EL (cell line): ENCODE results near the gene AFDN.

Experiments used
- DNase-seq: peaks from one replicate; pipeline ENCODE4 v3.0.0-alpha.2; 2016

The AFDN gene

GRCh38 chr6:167928111-167928510 lies 101.4 kb downstream of the AFDN start:
- DNase-seq = no peak

DNA sequence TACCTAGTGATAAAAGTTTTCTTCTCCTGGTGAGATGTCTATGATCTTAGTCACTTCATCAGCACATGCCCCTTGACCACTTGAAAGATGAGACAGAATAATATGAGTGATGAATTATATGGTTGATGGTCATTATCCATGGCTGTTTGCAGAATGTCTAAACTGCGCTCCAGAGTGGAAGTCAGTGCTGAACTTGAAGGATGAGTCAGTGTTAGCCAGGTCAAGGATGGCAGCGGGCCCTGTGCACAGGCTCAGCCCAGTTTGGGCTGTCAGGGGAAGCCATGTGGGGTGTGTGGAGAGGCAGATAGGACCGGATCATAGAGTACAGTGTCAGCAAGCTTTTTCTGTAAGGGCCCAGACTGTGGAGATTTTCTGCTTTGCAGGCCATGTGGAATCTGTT lies 103.6 kb downstream of the AFDN start:
- peak; percentile 83 for DNase-seq

GRCh38 chr6:167932468-167933276 lies 106.0 kb downstream of the AFDN start:
- no peak for DNase-seq

- no peak for DNase-seq
Observed at GRCh38 chr6:167933290-167933689, 106.6 kb downstream of the AFDN start.

GRCh38 chr6:167933847-167934246 lies 107.1 kb downstream of the AFDN start:
- DNase-seq = no peak

DNA sequence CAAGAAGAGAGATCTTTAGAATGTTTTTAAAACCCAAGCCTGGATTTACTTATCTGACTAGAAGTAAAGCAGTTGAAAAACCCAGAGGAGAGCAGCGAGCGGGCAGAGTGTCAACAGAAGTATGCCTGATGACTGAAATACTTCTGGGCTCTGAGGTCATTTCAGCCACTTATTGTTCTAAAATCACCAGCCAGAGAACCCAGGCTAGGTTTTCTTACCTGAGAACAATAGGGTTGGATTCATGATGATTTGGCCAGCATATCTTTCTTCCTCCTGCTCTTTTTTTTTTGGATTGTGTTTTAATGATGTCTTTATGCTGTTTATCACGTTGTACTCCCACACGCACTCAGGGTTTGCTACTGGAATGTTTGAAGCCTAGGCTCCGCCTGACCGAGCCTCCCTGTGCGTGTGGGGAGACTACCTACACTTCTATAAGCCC lies 107.7 kb downstream of the AFDN start:
- no peak for DNase-seq

DNA sequence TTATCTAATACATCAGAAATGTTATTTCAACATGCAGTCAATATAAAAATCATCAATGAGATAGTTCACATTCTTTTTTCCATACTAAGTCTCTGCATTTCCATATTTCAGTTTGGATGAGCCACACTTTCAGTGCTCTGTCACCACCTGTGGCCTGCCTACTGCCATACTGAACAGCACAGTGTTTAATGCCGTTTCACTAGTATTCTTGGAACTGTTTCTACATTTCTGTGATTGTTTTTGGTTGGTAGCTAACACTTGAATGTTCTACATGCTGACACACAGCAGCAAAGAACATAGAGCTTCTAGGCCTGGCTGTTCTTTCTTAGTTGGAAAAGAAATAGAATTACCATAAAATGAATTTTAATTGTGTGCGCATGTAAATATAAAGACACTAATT lies 109.3 kb downstream of the AFDN start:
- peak; percentile 23 for DNase-seq

DNA sequence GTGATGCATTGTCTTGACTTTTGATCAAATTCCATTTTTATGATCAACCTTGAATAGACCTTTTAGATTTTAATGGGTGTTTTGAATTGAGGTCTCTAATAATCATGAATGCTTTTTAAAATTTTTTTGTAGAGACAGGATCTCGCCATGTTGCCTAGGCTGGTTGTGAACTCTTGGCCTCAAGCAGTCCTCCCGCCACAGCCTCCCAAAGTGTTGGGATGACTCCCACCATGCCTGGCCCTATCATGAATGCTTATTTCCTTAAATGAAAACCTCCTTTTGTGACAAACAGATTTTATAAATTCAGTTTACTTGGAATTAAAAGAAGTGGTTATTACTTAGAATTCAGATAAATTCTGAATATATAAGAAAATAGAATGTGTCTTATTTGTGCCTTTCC lies 110.6 kb downstream of the AFDN start:
- DNase-seq = no peak

DNA sequence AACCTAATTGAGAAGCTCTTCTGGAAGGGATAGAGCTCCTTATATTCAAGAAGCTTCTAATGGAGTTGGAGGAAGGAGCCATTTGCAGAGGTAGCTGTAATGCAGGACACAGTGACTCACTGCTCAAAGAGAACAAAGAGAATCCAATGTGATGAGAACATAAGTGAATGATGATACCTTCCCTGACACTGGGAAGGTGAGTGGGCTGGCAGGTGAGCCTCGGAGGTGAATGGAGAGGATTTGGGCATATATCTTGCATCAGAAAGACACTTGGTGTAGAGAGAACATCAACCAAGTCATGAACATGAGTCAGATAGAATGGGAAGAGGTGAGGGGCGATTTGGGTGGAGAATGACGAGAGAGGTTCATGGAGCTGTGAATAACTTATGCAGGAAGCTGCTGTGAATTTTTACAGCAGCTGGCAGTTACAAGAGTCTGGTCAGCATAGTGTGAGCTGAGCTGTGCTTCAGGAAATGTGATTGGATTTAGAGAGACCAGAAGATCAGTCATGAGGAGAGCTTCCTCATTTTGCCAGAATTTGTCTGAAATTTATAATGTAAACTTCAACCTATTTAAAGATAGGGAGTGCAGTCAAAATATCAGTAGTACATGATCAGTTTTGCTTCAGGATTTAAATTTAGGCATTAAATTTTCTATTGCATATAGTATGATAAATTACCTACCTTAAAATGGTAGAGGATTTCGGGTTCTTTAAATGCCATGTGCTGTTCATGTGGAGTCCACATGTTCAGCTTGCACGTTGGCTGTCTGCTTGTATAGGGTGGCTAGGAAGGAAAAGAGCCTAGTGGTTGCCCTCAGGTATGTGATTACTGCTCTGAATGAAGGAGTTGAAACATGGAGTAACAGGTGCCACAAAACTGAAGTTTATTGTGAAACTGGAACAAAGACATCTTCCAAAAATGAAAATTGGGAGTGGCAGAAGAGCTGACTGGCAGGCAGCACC lies 111.5 kb downstream of the AFDN start:
- DNase-seq = no peak

GRCh38 chr6:167941822-167942221 lies 115.1 kb downstream of the AFDN start:
- DNase-seq = no peak

DNA sequence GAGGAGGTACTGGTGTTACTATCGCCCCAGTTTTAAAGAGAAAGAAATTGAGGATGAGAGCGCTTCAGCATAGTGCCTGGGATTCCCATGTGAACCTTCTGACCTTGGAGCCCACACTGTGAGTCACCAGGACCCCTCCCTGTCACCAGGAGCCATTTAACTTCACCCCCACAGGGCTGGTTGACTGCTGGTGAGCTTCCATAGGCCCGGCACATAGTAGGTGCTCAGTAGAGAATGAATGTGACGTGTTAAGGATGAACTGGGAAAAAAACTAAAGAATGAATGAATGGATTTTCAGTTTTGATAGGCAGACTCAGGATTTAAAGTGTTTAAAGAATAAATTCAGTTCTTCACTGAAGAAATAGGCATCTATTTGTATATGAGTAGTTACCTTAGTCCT lies 117.4 kb downstream of the AFDN start:
- DNase-seq = no peak

DNA sequence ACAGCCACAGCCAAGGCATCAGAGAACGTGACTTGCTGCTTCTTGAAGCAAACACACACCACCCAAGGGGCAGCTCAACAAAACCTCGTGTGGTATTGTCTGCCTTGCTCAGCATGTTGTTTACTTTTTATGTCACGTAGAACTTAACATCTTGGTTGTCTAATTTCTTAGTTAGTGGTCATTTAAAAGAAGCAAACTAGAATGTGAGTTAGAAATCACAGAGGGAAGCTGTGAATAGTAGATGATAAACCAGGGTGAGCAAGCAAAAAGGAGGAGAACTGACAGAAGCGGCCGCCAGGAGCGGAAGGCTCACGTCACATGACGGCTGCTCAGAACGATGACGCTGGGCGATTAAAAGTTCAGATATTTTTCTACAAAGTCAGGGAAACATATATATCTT lies 119.3 kb downstream of the AFDN start:
- no peak for DNase-seq

DNA sequence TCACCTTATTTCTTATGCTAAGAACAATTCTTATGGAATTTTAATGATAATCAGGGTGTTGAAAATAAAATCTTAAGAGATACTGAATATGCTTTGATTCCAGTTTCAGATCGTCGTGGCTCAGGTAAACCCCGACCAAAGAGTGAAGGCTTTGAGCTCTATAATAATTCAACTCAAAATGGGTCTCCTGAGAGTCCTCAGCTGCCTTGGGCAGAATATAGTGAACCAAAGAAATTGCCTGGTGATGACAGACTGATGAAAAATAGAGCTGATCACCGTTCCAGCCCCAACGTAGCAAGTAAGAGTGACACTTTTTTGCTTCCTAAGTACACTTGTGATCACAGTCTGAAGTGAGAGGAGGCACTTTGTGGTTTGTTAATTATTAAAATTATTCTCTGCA lies 119.9 kb downstream of the AFDN start:
- no peak for DNase-seq

DNA sequence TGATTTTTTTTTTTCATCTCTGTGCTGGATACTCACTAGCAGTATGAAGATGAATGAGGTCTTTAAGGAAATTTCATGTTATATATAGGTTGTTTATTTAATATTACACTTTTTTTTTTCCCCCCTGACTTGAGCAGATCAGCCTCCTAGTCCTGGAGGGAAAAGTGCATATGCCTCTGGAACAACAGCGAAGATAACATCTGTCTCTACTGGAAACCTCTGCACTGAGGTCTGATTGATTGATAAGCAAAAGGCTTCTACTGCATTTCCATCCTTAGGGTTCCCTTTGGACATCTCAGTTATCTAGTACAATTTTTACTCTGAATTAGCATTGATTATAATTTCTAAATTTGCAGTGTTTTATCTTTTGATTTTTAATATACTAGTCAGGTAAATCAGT lies 121.0 kb downstream of the AFDN start:
- no peak for DNase-seq

GRCh38 chr6:167948716-167949115 lies 122.0 kb downstream of the AFDN start:
- no peak for DNase-seq

GRCh38 chr6:167949121-167949684 lies 122.5 kb downstream of the AFDN start:
- DNase-seq = no peak

DNA sequence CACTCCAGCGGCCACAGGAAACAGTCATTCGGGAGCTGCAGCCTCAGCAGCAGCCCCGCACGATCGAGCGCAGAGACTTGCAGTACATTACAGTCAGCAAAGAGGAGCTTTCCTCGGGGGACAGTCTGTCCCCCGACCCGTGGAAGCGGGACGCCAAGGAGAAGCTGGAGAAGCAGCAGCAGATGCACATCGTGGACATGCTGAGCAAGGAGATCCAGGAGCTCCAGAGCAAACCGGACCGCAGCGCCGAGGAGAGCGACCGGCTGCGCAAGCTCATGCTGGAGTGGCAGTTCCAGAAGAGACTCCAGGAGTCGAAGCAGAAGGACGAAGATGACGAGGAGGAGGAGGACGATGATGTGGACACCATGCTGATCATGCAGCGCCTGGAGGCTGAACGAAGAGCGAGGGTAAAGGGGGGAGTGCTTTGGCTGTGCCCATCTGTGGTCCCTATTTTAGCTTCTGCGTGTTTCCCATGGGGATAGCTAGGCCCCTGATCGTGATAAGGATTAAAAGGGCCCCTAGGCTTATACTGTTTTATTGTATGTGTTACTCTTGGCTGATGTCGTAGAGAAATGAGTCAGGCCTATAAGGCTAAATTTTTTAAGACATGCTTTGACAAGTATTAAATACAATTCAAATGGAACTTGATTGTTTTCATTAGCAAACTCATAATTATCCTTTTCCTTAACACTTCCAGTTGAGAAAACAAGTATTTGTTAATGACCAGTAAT lies 125.2 kb downstream of the AFDN start:
- DNase-seq = no peak

DNA sequence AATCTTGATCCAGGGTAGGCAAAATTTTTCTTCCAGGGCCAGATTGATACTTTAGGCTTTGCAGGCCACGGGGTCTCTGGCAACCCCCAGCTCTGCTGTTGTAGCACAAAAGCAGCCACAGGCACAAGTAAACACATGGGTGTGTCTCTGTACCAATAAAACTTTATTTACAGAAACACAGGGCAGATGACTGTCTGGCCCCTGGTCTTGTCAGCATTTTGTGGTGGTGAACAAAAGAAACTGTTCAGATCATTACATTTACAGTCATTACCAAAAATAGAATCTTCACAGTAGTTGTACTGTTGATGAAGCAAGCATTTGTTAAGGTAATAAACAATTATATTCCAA lies 125.8 kb downstream of the AFDN start:
- no peak for DNase-seq

DNA sequence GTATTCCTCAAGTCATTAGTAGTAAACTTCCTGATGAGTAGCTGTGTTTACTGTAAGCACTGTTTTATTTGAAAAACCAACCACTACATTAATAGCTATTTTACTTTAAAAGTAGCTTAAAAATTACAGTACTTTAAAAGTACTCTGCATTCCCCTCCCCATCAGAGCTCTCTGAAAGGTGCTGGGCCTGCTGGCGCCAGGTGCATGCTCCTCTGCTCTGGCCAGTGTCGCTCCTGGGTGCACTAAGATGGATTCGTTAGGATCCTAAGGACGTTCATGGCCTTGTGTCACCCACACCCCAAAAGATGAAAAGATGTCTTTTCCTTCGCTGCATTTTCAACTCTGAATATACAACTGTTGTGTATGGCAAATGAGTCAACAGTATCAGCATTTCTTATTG lies 126.8 kb downstream of the AFDN start:
- DNase-seq = no peak

DNA sequence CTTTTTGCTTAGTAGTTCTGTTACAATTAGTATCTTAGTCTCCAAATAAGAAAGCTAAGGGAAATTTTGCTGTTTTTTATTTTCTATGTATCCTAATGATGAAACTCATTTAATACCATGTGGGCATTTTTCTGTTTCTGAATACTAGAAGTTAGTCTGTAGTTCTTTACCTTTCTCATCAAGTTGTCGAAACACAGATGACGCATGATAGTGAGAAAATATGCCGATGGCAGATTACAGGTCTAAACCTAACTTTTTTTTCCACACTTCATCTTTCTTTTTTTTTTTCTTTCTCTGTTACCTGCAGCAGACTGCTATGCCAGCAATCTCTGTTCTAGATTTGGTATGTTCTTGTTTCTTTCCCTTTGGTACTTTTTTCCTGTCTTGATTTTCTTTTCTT lies 127.4 kb downstream of the AFDN start:
- DNase-seq = no peak

DNA sequence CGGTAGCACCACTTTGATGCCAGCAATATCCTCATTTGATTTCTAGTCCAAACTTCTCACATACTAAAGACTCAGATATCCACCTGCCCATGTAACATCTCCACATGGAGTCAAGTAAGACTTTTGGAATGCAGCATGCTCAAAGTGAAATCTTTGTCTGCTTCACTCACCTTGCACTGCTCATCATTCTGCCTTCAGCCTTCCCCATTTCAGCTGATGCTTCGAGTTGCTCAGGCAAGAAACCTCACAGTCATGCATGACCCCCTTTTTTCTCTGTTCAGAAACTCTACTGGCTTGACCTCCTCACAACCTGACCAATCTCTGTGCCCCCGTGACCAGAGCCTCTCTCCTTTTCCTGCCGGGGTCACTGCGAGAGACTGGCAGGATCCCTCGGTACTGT lies 129.8 kb downstream of the AFDN start:
- DNase-seq = no peak

DNA sequence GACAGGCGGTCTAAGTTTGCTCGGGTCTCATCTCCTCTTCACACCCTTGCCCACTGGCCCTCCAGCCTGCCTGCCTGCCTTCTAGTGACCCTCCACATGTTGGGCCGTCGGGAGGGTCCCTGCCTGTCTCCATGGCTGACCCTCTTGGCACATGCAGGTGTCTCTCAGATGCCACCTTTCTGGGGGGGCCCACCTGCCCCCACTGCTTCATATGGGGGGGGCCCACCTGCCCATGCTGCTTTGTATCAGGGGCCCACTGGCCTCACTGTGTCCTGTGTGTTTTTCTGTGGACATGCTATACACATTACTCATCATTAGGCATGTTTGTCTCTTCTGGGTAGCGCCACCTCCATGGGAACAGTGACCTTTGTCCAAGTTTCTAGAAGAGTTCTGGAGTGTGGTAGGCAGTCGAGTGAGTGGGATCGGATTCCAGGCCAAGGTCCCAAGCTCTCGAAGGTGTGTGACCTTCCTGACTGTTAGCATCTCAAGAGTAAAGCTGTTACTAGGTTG lies 130.3 kb downstream of the AFDN start:
- DNase-seq = peak; percentile 61

DNA sequence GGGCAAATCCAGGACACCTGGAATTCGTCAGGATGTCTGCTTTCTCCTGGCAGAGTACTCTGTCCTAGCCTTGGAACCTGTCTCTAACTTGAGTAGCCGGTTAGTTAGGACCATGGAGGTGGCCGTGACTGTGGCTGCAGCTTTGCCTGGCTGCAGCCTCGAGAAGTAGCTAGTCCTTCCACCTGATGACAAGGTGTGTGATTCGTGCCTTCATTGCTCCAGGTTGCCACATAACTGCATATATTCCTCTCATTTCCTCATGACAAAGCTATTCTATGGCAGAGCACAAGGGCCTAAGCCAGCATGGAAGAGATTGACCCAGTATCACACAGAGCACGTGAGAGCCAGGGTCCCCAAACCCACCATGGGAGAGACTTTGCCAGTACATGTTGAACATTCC lies 130.9 kb downstream of the AFDN start:
- no peak for DNase-seq
